Measurements from ENCODE around the gene DSCAML1. TPM values are rescaled to one million over a fixed set of nuclear protein-coding genes. Genes with fewer than 3 reads are reported as not detected.

The DSCAML1 gene
- total and polyA plus RNA-seq, 5 donors from 2014 or later: 0.08 to 1.6 (median 0.30) TPM; not detected in 1

DNA sequence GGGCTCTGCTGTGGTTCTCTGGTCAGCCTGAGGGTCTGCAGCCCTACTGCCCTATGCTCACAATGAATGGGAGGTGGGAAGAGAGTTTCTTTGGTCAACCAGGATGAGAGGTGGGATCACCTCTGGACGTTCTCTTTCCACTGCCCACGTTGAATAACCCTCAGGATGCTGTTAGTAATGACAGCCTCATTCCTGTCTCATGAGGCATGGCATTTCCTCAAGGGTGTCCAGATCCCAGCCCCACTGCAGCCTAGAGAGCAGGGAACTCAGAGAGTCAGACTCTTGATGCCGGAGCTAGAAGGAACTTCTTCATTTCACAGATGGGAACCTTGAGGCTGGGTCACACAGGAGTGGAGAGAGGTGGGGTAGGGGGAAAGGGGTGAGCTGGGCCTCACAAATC, 273.3 kb downstream of the DSCAML1 start:
- peaks cover 2% of the 10 kb centered on the region for H3K27me3 ChIP-seq (ENCODE audit: control insufficient read depth, insufficient read depth, low read length)
- ATAC-seq (ENCODE audit: low read depth in 2 of 2) (no peak), DNase-seq (no peak)
- no peaks in the 10 kb centered on the region for H3K36me3 ChIP-seq (ENCODE audit: control insufficient read depth, insufficient read depth, low read length)
- Mint-ChIP-seq H3K36me3 (no peaks in the 10 kb centered on the region), H3K9me3 (no peaks in the 10 kb centered on the region), H3K27ac (no peak overlapping the region), H3K27me3 (peaks cover 6% of the 10 kb centered on the region), H3K4me3 (no peak overlapping the region), H3K4me1 (no peaks in the 10 kb centered on the region)
- no peaks in the 10 kb centered on the region for H3K9me3 ChIP-seq (ENCODE audit: control insufficient read depth in 2 of 2, low read length in 2 of 2)
- no peak overlapping the region for H3K4me3 ChIP-seq (ENCODE audit: low read depth, low read length)
- no peak overlapping the region for H3K27ac ChIP-seq (ENCODE audit: insufficient read depth, low read length, poor library complexity, severe bottlenecking)
- H3K4me1 ChIP-seq (ENCODE audit: control insufficient read depth, insufficient read depth, low read length, poor library complexity, severe bottlenecking): no peaks in the 10 kb centered on the region

DNA sequence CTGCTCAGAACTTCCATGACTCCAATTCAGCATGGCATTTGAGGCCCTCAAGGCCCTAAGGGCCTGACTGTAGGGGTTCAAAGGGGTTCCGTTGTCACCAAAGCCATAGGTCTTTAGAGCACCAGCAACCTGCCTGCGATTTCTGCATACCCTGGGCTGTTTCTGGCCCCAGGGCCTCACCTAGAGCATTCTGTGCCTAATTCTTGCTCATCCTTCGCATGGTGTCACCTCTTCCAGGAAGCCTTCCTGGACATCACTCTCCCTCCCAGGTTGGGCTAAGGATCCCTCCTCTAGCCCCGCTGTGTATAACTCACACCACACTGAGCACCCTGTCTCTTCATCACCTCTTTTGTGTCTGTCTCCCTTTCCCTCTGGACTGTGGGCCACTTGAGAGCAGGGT, 275.0 kb downstream of the DSCAML1 start:
- Histone ChIP-seq H3K9me3 (ENCODE audit: control insufficient read depth in 2 of 2, low read length in 2 of 2) (no peaks in the 10 kb centered on the region), H3K27ac (ENCODE audit: insufficient read depth, low read length, poor library complexity, severe bottlenecking) (no peak overlapping the region), H3K27me3 (ENCODE audit: control insufficient read depth, insufficient read depth, low read length) (no peaks in the 10 kb centered on the region), H3K36me3 (ENCODE audit: control insufficient read depth, insufficient read depth, low read length) (no peaks in the 10 kb centered on the region), H3K4me3 (ENCODE audit: low read depth, low read length) (no peak overlapping the region), H3K4me1 (ENCODE audit: control insufficient read depth, insufficient read depth, low read length, poor library complexity, severe bottlenecking) (no peaks in the 10 kb centered on the region)
- ATAC-seq (ENCODE audit: low read depth in 2 of 2): no peak
- peaks cover 0 to 2% (median 0%) of the 10 kb centered on the region in 7 donors for H3K9me3 Mint-ChIP-seq
- peaks cover under 1% of the 10 kb centered on the region for H3K36me3 Mint-ChIP-seq
- no peak for DNase-seq
- no peaks in the 10 kb centered on the region for H3K4me1 Mint-ChIP-seq
- no peak overlapping the region for H3K4me3 Mint-ChIP-seq
- peaks cover 2% of the 10 kb centered on the region for H3K27me3 Mint-ChIP-seq
- no peak overlapping the region for H3K27ac Mint-ChIP-seq

DNA sequence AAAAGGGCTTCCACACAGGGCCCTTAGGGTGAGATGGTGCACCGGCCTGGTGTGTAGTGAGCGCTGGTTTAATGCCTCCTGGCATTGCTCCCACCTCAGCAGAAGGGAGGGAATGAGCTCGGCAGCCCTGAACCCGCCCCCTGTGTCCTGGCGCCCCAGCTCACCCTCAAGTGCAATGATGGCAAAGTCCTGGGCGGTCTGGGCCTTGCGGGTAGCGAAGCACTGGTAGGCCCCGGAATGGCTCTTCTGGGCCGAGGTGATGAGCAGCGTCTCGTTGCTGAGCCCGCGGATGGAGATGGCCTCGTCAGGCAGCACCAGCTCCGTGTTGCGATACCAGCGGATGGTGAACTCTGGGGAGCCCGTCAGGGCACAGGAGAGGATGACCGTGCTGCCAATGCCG, 276.1 kb downstream of the DSCAML1 start:
- Mint-ChIP-seq H3K27me3 (peaks cover 6% of the 10 kb centered on the region), H3K27ac (no peak overlapping the region), H3K36me3 (peaks cover 4% of the 10 kb centered on the region), H3K9me3 (peaks cover 0 to 2% (median 0%) of the 10 kb centered on the region in 7 donors), H3K4me1 (no peaks in the 10 kb centered on the region), H3K4me3 (no peak overlapping the region)
- no peaks in the 10 kb centered on the region for H3K27me3 ChIP-seq (ENCODE audit: control insufficient read depth, insufficient read depth, low read length)
- no peak overlapping the region for H3K4me3 ChIP-seq (ENCODE audit: low read depth, low read length)
- no peaks in the 10 kb centered on the region for H3K36me3 ChIP-seq (ENCODE audit: control insufficient read depth, insufficient read depth, low read length)
- no peaks in the 10 kb centered on the region for H3K4me1 ChIP-seq (ENCODE audit: control insufficient read depth, insufficient read depth, low read length, poor library complexity, severe bottlenecking)
- no peak for ATAC-seq (ENCODE audit: low read depth in 2 of 2)
- H3K27ac ChIP-seq (ENCODE audit: insufficient read depth, low read length, poor library complexity, severe bottlenecking): no peak overlapping the region
- no peak for DNase-seq
- no peaks in the 10 kb centered on the region for H3K9me3 ChIP-seq (ENCODE audit: control insufficient read depth in 2 of 2, low read length in 2 of 2)

DNA sequence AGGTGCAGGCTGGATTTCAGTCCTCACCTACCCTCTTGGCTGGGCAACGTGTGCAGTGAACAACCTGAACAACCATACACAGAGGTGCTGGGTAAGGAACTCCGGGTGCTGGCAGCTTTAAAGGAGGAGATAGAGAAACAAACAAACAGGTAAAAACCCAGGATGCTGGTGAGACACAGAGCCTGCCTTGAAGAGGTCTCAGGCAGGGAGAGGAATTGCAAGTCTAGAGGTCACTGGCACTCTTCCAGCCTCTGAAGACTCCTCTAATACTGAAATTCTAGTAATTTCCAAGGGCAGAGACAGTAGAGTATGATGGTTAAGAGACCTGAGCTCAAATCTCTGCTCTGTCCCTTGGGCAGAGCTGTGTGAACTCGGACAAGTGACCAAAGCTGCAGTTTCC, 276.8 kb downstream of the DSCAML1 start:
- Mint-ChIP-seq H3K36me3 (peaks cover 4% of the 10 kb centered on the region), H3K9me3 (peaks cover 0 to 2% (median 0%) of the 10 kb centered on the region in 7 donors), H3K27ac (no peak overlapping the region), H3K4me3 (no peak overlapping the region), H3K4me1 (no peaks in the 10 kb centered on the region), H3K27me3 (peaks cover 6% of the 10 kb centered on the region)
- H3K4me3 ChIP-seq (ENCODE audit: low read depth, low read length): no peak overlapping the region
- ATAC-seq (ENCODE audit: low read depth in 2 of 2) (no peak), DNase-seq (no peak)
- H3K27me3 ChIP-seq (ENCODE audit: control insufficient read depth, insufficient read depth, low read length): no peaks in the 10 kb centered on the region
- no peaks in the 10 kb centered on the region for H3K36me3 ChIP-seq (ENCODE audit: control insufficient read depth, insufficient read depth, low read length)
- H3K4me1 ChIP-seq (ENCODE audit: control insufficient read depth, insufficient read depth, low read length, poor library complexity, severe bottlenecking): no peaks in the 10 kb centered on the region
- H3K27ac ChIP-seq (ENCODE audit: insufficient read depth, low read length, poor library complexity, severe bottlenecking): no peak overlapping the region
- H3K9me3 ChIP-seq (ENCODE audit: control insufficient read depth in 2 of 2, low read length in 2 of 2): no peaks in the 10 kb centered on the region

DNA sequence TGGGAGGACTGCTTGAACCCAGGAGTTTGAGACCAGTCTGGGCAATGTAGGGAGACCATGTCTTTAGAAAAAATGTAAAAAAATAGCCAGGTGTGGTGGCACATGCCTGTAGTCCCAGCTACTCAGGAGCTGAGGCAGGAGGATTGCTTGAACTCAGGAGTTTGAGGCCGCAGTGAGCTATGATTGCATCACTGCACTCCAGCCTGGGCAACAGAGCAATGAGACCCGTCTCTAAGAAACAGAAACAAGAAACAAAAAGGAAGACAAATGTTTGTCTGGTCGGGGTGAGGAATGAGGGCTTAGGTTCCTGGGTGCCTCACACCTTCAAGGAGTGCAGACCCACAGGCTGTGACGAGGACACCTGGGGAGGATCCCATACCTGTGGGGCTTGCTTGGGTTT, 277.4 kb downstream of the DSCAML1 start:
- no peak overlapping the region for H3K4me3 ChIP-seq (ENCODE audit: low read depth, low read length)
- no peak overlapping the region for H3K27ac Mint-ChIP-seq

DNA sequence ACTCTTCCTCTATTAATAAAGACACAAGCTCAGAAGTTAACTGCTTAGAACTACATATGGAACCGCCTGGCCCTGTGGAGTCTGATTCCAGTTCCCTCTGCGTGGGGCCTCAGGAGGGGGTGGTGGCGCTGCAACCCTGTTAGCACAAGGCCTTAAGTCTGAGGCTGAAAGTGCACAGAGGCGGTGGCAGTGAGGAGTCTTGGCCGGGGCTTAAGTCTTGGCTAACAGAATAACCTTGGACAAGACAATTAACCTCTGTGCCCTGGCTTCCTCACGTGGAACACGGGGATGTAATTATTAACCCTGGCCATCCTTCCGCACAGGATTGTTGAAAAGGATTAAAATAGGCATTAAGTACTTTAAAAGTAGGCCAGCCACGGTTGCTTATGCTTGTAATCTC, 277.8 kb downstream of the DSCAML1 start:
- Mint-ChIP-seq H3K36me3 (peaks cover 4% of the 10 kb centered on the region), H3K4me1 (no peaks in the 10 kb centered on the region), H3K27ac (no peak overlapping the region), H3K27me3 (peaks cover 6% of the 10 kb centered on the region), H3K4me3 (no peak overlapping the region), H3K9me3 (peaks cover 0 to 2% (median 0%) of the 10 kb centered on the region in 7 donors)
- DNase-seq (no peak), ATAC-seq (ENCODE audit: low read depth in 2 of 2) (no peak)
- Histone ChIP-seq H3K9me3 (ENCODE audit: control insufficient read depth in 2 of 2, low read length in 2 of 2) (no peaks in the 10 kb centered on the region), H3K27ac (ENCODE audit: insufficient read depth, low read length, poor library complexity, severe bottlenecking) (no peak overlapping the region), H3K4me1 (ENCODE audit: control insufficient read depth, insufficient read depth, low read length, poor library complexity, severe bottlenecking) (no peaks in the 10 kb centered on the region), H3K4me3 (ENCODE audit: low read depth, low read length) (no peak overlapping the region), H3K27me3 (ENCODE audit: control insufficient read depth, insufficient read depth, low read length) (no peaks in the 10 kb centered on the region), H3K36me3 (ENCODE audit: control insufficient read depth, insufficient read depth, low read length) (no peaks in the 10 kb centered on the region)

More for the DNA sequence above, 277.4 kb downstream of the DSCAML1 start:
- Mint-ChIP-seq H3K9me3 (peaks cover 0 to 2% (median 0%) of the 10 kb centered on the region in 7 donors), H3K27me3 (peaks cover 6% of the 10 kb centered on the region), H3K4me1 (no peaks in the 10 kb centered on the region), H3K36me3 (peaks cover 4% of the 10 kb centered on the region), H3K4me3 (no peak overlapping the region)
- ATAC-seq (ENCODE audit: low read depth in 2 of 2): no peak
- no peak for DNase-seq
- Histone ChIP-seq H3K27me3 (ENCODE audit: control insufficient read depth, insufficient read depth, low read length) (no peaks in the 10 kb centered on the region), H3K36me3 (ENCODE audit: control insufficient read depth, insufficient read depth, low read length) (no peaks in the 10 kb centered on the region), H3K9me3 (ENCODE audit: control insufficient read depth in 2 of 2, low read length in 2 of 2) (no peaks in the 10 kb centered on the region), H3K4me1 (ENCODE audit: control insufficient read depth, insufficient read depth, low read length, poor library complexity, severe bottlenecking) (no peaks in the 10 kb centered on the region), H3K27ac (ENCODE audit: insufficient read depth, low read length, poor library complexity, severe bottlenecking) (no peak overlapping the region)

DNA sequence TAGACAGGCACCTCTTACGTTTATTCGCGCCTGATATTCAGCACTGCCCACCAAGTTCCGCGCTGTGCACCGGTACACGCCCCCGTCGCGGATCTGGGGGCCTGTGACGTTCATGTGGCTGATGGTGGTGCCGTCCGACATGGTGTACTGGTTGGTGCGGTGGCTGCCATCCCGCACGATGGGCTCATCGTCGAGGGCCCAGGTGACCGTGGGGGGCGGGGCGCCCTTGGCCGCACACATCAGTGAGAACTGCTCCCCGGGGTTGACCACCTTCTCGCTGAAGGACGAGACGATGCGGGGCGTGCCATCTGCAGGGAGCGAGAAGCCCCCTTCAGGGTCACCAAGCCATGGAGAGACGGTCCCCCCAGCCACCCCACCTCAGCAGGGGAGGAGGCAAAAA, 278.6 kb downstream of the DSCAML1 start:
- peaks cover 6% of the 10 kb centered on the region for H3K27me3 Mint-ChIP-seq
- peaks cover 4% of the 10 kb centered on the region for H3K36me3 Mint-ChIP-seq
- H3K9me3 Mint-ChIP-seq: peaks cover 0 to 2% (median 0%) of the 10 kb centered on the region in 7 donors
- no peaks in the 10 kb centered on the region for H3K4me1 Mint-ChIP-seq
- no peak overlapping the region for H3K27ac ChIP-seq (ENCODE audit: insufficient read depth, low read length, poor library complexity, severe bottlenecking)
- H3K36me3 ChIP-seq (ENCODE audit: control insufficient read depth, insufficient read depth, low read length): no peaks in the 10 kb centered on the region
- H3K27me3 ChIP-seq (ENCODE audit: control insufficient read depth, insufficient read depth, low read length): no peaks in the 10 kb centered on the region
- DNase-seq (no peak), ATAC-seq (ENCODE audit: low read depth in 2 of 2) (no peak)
- H3K4me3 ChIP-seq (ENCODE audit: low read depth, low read length): no peak overlapping the region
- no peak overlapping the region for H3K27ac Mint-ChIP-seq
- H3K4me3 Mint-ChIP-seq: no peak overlapping the region
- no peaks in the 10 kb centered on the region for H3K4me1 ChIP-seq (ENCODE audit: control insufficient read depth, insufficient read depth, low read length, poor library complexity, severe bottlenecking)
- no peaks in the 10 kb centered on the region for H3K9me3 ChIP-seq (ENCODE audit: control insufficient read depth in 2 of 2, low read length in 2 of 2)

DNA sequence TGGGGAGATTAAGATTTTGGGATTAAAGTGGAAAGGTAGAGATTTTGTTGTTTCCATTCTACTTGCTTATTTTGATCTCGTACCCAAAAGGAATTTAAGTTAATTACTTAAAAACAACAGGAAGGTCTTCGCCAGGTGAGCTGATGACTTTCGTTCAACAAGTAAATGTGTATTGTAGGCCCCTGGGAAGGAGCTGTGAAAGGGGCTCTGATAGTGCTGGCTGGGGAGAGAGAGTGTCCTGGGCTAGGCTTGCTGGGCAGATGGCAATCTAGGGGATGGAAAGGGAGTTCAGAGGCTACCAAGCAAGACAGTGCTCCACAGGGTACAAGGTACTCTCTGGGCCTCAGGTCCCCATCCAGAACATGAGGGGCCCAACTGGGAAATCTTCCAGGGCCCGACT, 279.9 kb downstream of the DSCAML1 start:
- DNase-seq (no peak), ATAC-seq (ENCODE audit: low read depth in 2 of 2) (no peak)
- Mint-ChIP-seq H3K27ac (no peak overlapping the region), H3K9me3 (peaks cover 0 to 2% (median 0%) of the 10 kb centered on the region in 7 donors), H3K27me3 (peaks cover 6% of the 10 kb centered on the region), H3K4me3 (no peak overlapping the region), H3K36me3 (peaks cover 4% of the 10 kb centered on the region), H3K4me1 (no peaks in the 10 kb centered on the region)
- no peak overlapping the region for H3K4me3 ChIP-seq (ENCODE audit: low read depth, low read length)
- no peaks in the 10 kb centered on the region for H3K9me3 ChIP-seq (ENCODE audit: control insufficient read depth in 2 of 2, low read length in 2 of 2)
- H3K27me3 ChIP-seq (ENCODE audit: control insufficient read depth, insufficient read depth, low read length): no peaks in the 10 kb centered on the region
- H3K36me3 ChIP-seq (ENCODE audit: control insufficient read depth, insufficient read depth, low read length): no peaks in the 10 kb centered on the region
- no peak overlapping the region for H3K27ac ChIP-seq (ENCODE audit: insufficient read depth, low read length, poor library complexity, severe bottlenecking)
- no peaks in the 10 kb centered on the region for H3K4me1 ChIP-seq (ENCODE audit: control insufficient read depth, insufficient read depth, low read length, poor library complexity, severe bottlenecking)
